Gastrocnemius medialis (tissue), 4 donors: Measurements from ENCODE around the gene NPL. TPM values are rescaled to one million over a fixed set of nuclear protein-coding genes. Genes with fewer than 3 reads are reported as not detected.

Source experiments
- ATAC-seq, 2 donors: fragments of 150-250 bp; one replicate each; pipeline ENCODE4 v1.9.1; 2016
- DNase-seq, 2 donors: peaks; one replicate each; pipeline ENCODE4 v3.0.0-alpha.2; 2019
- H3K27ac ChIP-seq, 4 donors: fragments of 200-600 bp; sonication (generic); 1 replicate in 1 of 4; 2 replicates in 3 of 4; pipeline ENCODE4 v1.5.1; 2016 to 2018; ENCODE audit warnings: mild to moderate bottlenecking in 2 of 4, moderate library complexity in 1 of 4
- H3K27me3 ChIP-seq, 3 donors: fragments of 200-600 bp; sonication (generic) in 2 of 3; 1 replicate in 1 of 3; 2 replicates in 2 of 3; pipeline versions ENCODE4 v1.5.1 to v1.6.0; 2016 to 2019; ENCODE audit warnings: mild to moderate bottlenecking in 1 of 3, moderate library complexity in 1 of 3
- H3K36me3 ChIP-seq, 2 donors: fragments of 200-600 bp; sonication (generic) in 1 of 2; one replicate each; pipeline ENCODE4 v1.5.1; 2017 to 2018
- H3K4me1 ChIP-seq, 2 donors: fragments of 200-600 bp; sonication (generic) in 1 of 2; one replicate each; pipeline ENCODE4 v1.5.1; 2016 to 2017; ENCODE audit warnings: mild to moderate bottlenecking in 2 of 2
- H3K4me3 ChIP-seq, 4 donors: fragments of 200-600 bp; sonication (generic) in 3 of 4; 1 replicate in 1 of 4; 2 replicates in 3 of 4; pipeline ENCODE4 v1.5.1; 2016 to 2019; ENCODE audit warnings: mild to moderate bottlenecking in 2 of 4
- H3K9me3 ChIP-seq, 3 donors: fragments of 200-600 bp; sonication (generic) in 2 of 3; 1 replicate in 1 of 3; 2 replicates in 2 of 3; pipeline ENCODE4 v1.5.1; 2016 to 2019
- POLR2A ChIP-seq, 2 donors: fragments of 450-650 bp; IDR thresholded peaks; one replicate each; pipeline ENCODE4 v1.6.1; 2017; ENCODE audit warnings: antibody characterized with exemption in 2 of 2, mild to moderate bottlenecking in 2 of 2, moderate library complexity in 2 of 2
- in situ Hi-C, 4 donors: fragments of 200-750 bp; cut with MboI; loops; one replicate each; pipeline versions ENCODE4 v1.15.0 to v1.8.0; 2017; ENCODE audit warnings: low sequenced_read_pairs in 4 of 4
- intact Hi-C: fragments of 100-400 bp; cut with DNase I; formaldehyde crosslinking; loops from one replicate; pipeline ENCODE4 v1.15.1; 2023; ENCODE audit warnings: low total_unique reads
- total RNA-seq, 4 donors: library from RNA; depleted of rRNA; stranded (reverse); fragments of >200 nt; gene quantifications; one replicate each; pipeline versions ENCODE4 v1.1.0 to v1.2.3, GENCODE V29; 2016
- TF ChIP-seq, protein P1 (sequence below), 5 experiments: fragments of 450-650 bp in 3 of 5; fragments of 200-600 bp in 2 of 5; sonication (generic) in 2 of 5; IDR thresholded peaks in 4 of 5; conservative IDR thresholded peaks in 1 of 5; 1 replicate in 4 of 5; 2 replicates in 1 of 5; pipeline ENCODE4 v1.5.1; 2016 to 2019; ENCODE audit warnings: antibody characterized with exemption in 5 of 5, mild to moderate bottlenecking in 3 of 5, moderate library complexity in 3 of 5

Gene NPL
- total RNA-seq, 4 donors from 2014 or later = 2.7 to 6.5 (median 4.3) TPM

DNA sequence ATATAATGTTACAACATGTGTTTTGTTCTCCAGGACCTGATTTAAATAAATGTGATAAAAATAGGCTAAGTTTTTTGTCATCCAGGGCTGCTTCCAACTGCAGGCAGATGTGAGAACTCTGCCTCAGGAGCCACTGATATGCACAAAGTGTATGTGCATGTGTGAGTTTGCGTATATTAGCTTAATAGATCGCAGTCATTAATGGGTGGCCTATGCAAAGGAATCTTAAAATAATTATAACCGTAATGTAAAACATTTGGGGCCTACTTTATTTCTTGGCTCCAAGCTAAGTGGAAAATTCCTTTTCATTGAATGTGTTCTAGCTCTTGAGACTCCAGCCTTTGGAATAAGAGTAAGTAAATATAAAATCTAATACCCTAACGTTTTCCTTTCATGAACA lies 66.3 kb downstream of the NPL start:
- ATAC-seq (no peak), DNase-seq (no peak)
- Histone ChIP-seq H3K27me3 (no peaks in the 10 kb centered on the region), H3K9me3 (no peaks in the 10 kb centered on the region), H3K27ac (no peak overlapping the region), H3K4me1 (no peaks in the 10 kb centered on the region), H3K4me3 (no peak overlapping the region), H3K36me3 (peaks cover 14 to 97% of the 10 kb centered on the region in 2 donors)
- intact Hi-C loops = no loop called here
- no peak for TF ChIP-seq POLR2A (IDR thresholded peaks at IDR 0.05)
- TF ChIP-seq, protein P1, sequence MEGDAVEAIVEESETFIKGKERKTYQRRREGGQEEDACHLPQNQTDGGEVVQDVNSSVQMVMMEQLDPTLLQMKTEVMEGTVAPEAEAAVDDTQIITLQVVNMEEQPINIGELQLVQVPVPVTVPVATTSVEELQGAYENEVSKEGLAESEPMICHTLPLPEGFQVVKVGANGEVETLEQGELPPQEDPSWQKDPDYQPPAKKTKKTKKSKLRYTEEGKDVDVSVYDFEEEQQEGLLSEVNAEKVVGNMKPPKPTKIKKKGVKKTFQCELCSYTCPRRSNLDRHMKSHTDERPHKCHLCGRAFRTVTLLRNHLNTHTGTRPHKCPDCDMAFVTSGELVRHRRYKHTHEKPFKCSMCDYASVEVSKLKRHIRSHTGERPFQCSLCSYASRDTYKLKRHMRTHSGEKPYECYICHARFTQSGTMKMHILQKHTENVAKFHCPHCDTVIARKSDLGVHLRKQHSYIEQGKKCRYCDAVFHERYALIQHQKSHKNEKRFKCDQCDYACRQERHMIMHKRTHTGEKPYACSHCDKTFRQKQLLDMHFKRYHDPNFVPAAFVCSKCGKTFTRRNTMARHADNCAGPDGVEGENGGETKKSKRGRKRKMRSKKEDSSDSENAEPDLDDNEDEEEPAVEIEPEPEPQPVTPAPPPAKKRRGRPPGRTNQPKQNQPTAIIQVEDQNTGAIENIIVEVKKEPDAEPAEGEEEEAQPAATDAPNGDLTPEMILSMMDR (IDR thresholded peaks at IDR 0.05 in 4 of 5, conservative IDR thresholded peaks at IDR 0.05 in 1 of 5) = no peak
- in situ Hi-C loops = loop anchor here in 1 of 4 donors (25.0 kb wide), 1 partner anchor 681 kb away; no protein-coding TSS in a partner anchor

DNA sequence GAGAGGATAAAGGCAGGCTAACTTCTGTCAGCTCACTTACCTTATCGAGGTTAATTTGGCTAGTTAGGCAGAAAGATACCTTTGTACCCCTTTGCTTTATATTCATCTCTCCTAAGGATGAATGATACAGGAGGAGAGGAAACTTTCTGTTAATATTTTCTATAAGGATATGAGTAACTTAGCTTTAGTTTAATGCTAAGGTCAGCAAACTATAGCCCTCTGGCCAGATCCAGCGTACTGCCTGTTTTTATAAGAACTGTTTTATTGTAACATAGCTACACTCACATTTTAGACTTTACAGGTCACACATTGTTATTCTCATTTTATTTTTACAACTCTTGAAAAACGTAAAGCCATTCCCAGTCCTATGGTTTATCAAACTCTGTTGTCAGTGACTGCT lies 67.6 kb downstream of the NPL start:
- no peak for DNase-seq
- no peak overlapping the region for H3K27ac ChIP-seq
- H3K4me1 ChIP-seq = no peaks in the 10 kb centered on the region
- H3K9me3 ChIP-seq = no peaks in the 10 kb centered on the region
- intact Hi-C loops = no loop called here
- H3K36me3 ChIP-seq = peaks cover 14 to 100% of the 10 kb centered on the region in 2 donors
- H3K27me3 ChIP-seq = no peaks in the 10 kb centered on the region
- no peak for ATAC-seq
- in situ Hi-C loops = loop anchor here in 1 of 4 donors (25.0 kb wide), 1 partner anchor 680 kb away; no protein-coding TSS in a partner anchor
- TF ChIP-seq, protein P1 (IDR thresholded peaks at IDR 0.05 in 4 of 5, conservative IDR thresholded peaks at IDR 0.05 in 1 of 5) = no peak
- no peak for TF ChIP-seq POLR2A (IDR thresholded peaks at IDR 0.05)
- H3K4me3 ChIP-seq = no peak overlapping the region

DNA sequence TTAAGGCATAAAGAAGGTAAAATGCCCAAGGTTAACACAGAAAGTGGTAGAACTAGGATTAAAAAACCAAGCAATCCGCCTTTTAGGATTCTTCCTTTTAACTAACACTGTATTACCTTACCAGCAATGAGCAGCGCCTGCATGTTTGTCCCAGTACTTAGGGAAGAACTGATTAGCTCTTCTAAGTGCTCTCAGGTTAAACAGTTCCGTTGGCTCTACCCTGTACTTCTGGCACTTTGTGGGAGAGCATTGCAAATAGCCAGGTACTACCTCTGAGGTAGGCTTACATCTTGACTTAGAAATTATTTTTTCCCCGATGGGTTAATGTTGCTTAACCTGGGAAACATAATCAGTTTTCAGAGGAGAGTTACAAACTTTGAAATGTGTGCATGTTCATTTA lies 71.1 kb downstream of the NPL start:
- Histone ChIP-seq H3K4me1 (no peaks in the 10 kb centered on the region), H3K27ac (no peak overlapping the region), H3K36me3 (peaks cover 5 to 99% of the 10 kb centered on the region in 2 donors), H3K4me3 (no peak overlapping the region), H3K9me3 (no peaks in the 10 kb centered on the region), H3K27me3 (no peaks in the 10 kb centered on the region)
- in situ Hi-C loops (loop anchor here in 1 of 4 donors (25.0 kb wide), 1 partner anchor 677 kb away; no protein-coding TSS in a partner anchor), intact Hi-C loops (no loop called here)
- TF ChIP-seq, protein P1 (IDR thresholded peaks at IDR 0.05 in 4 of 5, conservative IDR thresholded peaks at IDR 0.05 in 1 of 5) = no peak
- TF ChIP-seq POLR2A (IDR thresholded peaks at IDR 0.05) = no peak
- DNase-seq (no peak), ATAC-seq (no peak)

DNA sequence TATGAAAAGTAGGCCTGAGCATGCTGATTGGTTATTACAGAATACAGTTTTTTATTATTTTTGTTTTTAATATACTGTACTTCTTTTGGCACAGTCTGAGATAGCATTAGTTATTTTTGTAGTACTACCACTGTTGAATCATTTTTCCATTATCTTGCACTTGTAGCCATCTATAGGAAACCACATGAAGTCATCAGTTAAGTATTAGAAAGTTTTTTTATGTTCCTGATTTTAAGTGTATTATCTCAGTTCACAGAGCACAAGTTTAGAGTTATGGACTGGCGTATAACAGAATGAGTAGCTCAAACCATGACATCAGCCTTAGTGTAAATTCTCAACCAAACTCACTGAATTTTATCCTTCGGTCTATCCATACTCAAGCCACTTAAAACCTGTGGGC lies 72.4 kb downstream of the NPL start:
- in situ Hi-C loops (loop anchor here in 1 of 4 donors (25.0 kb wide), 1 partner anchor 675 kb away; no protein-coding TSS in a partner anchor), intact Hi-C loops (no loop called here)
- no peak overlapping the region for H3K27ac ChIP-seq
- H3K4me1 ChIP-seq = no peaks in the 10 kb centered on the region
- H3K27me3 ChIP-seq = no peaks in the 10 kb centered on the region
- peaks cover 5 to 99% of the 10 kb centered on the region in 2 donors for H3K36me3 ChIP-seq
- DNase-seq (no peak), ATAC-seq (no peak)
- TF ChIP-seq, protein P1 (IDR thresholded peaks at IDR 0.05 in 4 of 5, conservative IDR thresholded peaks at IDR 0.05 in 1 of 5) = no peak
- TF ChIP-seq POLR2A (IDR thresholded peaks at IDR 0.05) = no peak
- no peak overlapping the region for H3K4me3 ChIP-seq
- no peaks in the 10 kb centered on the region for H3K9me3 ChIP-seq

DNA sequence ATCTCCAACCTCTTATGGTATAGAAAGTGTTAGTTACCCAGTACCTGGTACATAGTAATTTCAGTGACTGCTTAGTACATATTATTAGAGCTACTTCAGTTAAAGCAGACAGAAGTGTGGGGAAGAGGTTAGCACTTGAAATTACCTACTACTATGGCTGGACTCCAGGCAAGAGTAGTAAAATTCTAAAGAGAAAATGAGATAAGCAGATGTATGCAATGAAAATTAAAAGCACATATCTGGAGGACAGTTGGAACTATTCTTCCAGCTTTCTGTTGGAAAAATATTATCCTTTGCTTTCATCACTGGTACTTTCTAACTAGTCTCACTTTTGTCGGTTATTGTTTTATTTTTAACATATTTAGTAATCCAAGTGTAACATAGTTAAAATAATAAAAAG lies 73.3 kb downstream of the NPL start:
- no peak overlapping the region for H3K27ac ChIP-seq
- no peak for TF ChIP-seq POLR2A (IDR thresholded peaks at IDR 0.05)
- TF ChIP-seq, protein P1 (IDR thresholded peaks at IDR 0.05 in 4 of 5, conservative IDR thresholded peaks at IDR 0.05 in 1 of 5) = no peak
- H3K9me3 ChIP-seq = no peaks in the 10 kb centered on the region
- no peak for DNase-seq
- ATAC-seq = no peak
- H3K4me1 ChIP-seq = no peaks in the 10 kb centered on the region
- H3K36me3 ChIP-seq = peaks cover 5 to 99% of the 10 kb centered on the region in 2 donors
- no peak overlapping the region for H3K4me3 ChIP-seq
- in situ Hi-C loops = loop anchor here in 1 of 4 donors (25.0 kb wide), 1 partner anchor 674 kb away; no protein-coding TSS in a partner anchor
- no peaks in the 10 kb centered on the region for H3K27me3 ChIP-seq
- intact Hi-C loops = no loop called here
